22Rv1 (cell line): ENCODE results near the gene MRPL50.

Experiments
- CTCF ChIP-seq: fragments of 450-650 bp; IDR thresholded peaks from 2 replicates; pipeline ENCODE4 v1.5.1; 2017; ENCODE audit warnings: mild to moderate bottlenecking
- ZFX ChIP-seq: fragments of 450-650 bp; IDR thresholded peaks from 2 replicates; pipeline ENCODE4 v1.6.1; 2017; ENCODE audit warnings: antibody characterized with exemption, borderline replicate concordance

GRCh38 chr9:101342595-101342994 is 55.8 kb downstream of the MRPL50 start:
- TF ChIP-seq CTCF (no peak), ZFX (no peak)
